Stimulated activated CD4-positive, alpha-beta T cell treated with anti-CD3 and anti-CD28 coated beads, Interleukin-4, amount 100 ng/mL, for 24 hours (primary cell): ENCODE results near the gene PNKD.

Source experiments
- DNase-seq: peaks from one replicate; pipeline ENCODE4 v3.0.0-alpha.2; 2020

The PNKD gene

DNA sequence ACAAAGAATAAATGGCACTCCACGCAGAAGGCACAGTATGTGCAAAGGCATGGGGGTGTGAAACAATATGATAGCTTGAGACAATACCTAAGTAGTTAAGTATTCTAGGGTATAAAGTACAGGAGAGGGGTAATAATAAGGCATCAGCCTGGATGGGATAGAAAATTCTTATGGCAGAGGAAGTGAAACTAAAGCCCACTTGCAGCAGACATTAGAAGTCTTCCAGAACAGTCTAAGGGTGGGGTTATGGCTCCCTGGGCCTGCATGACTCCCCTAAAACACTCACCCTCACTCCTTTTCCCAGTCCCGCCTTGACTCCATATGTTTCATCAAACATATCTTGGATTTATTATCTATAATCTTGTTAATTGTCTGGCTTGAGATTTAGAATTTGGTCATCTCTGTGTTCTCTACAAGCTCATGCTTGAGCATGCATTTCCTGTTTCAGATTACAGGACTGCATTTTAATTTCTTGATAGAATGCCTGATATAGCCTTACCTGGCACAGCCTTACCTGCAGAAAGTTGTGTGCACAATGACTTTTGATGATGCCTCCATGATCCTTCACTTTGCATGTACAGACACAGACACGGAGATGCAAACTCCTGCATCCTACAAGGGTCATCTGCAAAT is 50.5 kb downstream of the PNKD start:
- no peak for DNase-seq

DNA sequence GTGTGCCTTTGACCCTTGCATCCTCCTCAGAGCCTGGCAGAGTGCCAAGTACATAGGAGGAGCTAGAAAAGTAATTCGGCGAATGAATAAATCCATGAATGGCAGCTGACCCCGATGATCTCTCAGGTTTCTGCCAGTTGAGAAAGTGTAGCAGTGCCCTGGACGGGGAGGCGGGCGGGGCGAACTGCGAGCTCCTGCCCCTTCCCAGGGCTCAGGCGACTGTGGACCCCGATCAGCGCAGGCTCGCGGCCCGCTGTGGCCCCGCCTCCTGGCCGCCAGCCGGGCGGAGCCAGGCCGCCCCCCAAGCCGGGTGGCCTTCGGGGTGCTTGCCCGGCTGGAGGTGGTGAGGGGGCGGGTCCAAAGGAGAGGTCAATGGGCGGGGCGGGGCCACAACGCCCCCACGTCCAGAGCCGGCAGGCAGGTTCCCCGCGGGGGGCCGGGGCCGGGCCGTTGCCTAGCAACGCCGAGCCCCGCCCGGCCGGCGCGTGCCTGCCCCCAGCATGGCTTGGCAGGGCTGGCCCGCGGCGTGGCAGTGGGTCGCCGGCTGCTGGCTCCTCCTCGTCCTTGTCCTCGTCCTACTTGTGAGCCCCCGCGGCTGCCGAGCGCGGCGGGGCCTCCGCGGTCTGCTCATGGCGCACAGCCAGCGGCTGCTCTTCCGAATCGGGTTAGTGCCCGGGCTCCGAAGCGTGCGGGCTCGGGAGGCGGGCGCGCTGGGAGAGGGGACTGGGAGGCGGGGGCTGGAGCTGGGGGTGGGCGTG is 52.6 kb downstream of the PNKD start:
- DNase-seq: peak; percentile 39

DNA sequence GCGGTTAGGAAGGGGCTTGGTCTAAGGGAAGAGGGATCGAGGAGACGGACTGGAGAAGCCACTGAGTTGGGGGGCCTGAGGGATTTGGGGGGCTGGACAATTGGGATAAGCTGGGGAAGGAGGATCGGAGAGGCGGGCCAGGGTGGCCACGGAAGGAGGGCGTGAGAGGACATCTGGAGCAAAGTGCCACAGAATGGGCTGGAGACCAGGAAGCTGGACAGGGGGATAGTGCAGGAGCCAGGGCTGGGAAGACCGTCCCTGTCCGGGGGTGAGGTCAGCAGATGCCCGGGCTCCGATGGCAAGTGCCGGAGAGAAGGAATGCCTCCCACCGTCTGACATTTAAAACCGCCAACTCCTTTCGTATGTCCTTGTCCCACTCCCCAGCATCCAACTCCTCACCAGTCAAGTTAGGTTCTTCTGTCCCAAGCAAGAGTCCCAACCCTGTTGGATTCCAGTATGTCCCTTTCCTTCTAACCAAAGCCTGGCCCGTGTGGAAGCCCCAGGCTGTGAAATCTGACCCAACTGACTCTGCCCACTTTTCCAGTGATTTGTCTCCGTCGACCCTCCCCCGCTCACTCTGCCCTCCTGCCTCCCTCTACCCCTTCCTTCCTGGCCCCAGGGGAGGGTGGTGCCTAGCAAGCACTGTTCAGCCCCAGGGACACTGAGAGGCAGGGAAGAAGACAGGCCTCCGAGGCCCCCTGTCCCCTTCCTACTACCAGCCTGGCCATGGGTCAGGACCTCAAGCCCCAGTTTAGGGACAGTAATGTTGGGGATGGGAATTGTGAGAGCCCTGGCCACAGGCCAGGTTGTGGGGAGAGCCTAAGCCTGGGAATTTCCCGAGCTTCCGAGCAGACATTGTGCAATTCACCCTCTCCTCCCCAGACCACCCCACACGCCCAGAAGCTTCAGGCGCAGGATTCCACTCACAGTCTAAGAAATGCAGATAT is 53.5 kb downstream of the PNKD start:
- DNase-seq: no peak

DNA sequence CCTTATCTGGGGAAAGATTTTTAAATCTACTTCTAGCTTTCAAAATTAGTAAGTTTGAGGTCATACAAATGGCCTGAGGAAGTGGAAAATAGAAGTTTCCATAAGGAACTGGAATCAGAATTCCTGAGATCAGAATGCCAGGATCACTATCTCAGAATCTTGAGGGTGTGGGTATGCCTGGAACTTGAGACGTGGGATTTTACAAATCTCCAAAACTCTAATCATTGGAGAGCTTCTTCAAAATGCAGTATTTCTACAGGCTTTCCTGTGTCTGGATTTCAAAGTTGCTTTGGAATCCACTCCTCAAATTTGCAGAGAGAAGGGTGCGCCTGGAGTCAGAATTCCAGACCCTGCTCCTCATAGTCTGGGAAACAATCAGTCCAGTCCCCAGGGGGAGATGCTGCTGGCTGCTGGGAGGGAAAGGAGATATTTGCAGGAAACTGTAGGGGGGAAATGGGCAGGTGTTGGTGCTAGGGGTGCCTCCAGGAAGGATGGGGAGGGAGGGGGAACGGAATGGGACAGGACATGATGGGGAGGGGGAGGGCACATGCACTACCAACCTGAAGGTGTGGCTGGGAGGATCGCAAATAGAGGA is 55.3 kb downstream of the PNKD start:
- no peak for DNase-seq

DNA sequence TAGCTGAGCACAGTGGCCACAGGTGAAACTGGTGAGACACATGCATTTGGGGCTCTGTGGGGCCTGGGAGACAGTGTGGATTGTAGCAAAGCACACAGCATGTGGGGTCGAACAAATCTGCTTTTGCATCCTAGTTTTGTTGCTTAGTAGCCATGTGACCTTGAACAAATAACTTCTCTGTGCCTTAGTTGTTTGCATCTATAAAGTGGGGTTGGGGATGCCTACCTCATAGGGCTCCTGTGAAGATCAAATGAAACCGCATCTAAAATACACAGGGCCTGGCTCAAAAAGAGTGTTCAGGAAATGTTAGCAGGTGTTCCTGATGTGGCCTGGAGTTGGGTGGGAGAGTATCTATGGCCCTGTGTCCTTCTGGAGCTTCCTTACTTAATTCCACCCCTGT is 56.0 kb downstream of the PNKD start:
- no peak for DNase-seq

DNA sequence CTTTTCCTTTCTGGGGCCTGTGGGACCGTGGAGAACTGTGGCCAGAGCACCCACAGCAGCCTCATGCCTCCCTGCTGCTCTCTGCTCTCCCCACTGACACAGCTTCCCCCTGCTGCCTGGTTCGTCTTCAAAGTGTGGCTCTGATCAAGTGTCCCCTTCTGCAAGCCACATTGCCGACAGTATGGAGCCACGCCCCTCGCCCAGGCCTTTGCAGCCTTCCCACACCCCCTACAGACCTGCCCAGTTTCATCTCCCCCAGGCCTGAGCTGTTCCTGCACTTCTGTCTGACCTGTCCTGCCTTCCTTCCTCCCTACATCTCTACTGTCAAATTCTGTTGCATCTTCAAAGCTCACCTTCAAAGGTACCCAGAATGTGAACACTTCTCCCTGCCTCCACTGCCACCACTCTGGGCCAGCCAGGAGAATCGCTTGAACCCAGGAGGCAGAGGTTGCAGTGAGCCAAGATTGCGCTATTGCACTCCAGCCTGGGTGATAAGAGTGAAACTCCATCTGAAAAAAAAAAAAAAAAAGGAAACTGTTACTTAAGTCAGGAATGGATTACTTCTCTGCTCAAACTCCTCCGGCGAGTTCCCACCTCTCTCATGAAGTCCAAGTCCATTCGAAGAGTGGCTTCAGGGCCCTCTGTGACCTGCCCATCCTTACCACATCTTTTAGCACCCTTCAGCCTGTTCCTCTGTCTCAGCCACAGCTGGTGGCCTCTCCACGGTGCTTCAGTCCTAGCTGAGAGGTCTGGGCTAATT is 57.3 kb downstream of the PNKD start:
- DNase-seq: no peak

DNA sequence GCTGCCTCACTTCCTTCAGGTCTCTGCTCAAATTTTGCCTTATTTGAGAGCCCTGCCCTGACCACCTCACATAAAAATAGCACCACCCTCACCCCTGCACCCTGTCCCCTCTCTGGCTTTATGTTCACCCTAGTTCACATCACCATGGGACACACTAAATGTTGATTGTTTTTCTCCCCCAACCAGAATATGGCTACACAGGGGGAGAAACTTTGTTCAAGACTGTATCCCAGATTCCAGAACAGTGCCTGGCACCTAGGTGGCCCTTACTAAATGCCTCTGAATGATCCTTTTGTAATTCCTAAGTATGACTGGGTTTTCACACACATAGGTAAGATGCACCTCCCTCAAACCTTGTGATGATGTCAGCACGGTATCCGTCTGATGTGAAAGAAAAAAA is 58.0 kb downstream of the PNKD start:
- DNase-seq: no peak

DNA sequence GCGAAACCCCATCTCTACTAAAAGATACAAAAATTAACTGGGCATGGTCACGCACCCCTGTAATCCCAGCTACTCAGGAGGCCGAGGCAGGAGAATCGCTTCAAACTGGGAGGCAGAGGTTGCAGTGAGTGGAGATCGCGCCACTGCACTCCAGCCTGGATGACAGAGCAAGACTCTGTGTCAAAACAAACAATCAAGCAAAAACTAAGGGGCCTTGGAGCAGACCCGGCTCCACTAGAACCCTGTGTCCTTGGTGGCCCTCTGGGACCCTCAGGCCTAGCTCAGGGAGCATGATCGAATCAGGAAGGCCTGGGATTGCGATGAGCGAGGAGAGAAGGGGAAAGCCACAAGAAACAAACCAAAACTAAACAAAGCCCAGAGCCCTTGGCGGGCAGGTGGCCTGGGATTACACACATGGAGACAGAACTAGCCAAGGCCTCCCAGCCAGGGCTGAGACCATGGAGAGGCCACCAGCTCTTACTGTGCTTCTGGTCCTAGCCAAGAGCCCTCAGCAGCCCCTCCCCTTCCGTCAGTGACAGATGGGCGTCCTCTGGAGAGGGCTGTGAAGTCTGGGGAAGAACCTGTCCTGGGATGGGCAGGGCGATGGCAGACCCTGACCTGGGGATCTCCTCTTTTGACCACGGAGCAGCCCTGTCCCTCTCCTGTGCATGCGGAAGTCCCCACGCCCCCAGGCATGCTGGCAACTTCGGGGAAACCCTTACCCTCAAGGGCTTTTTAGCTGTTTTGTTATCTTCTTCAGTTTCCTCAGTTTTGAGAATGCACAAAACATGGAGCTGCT is 58.9 kb downstream of the PNKD start:
- no peak for DNase-seq

DNA sequence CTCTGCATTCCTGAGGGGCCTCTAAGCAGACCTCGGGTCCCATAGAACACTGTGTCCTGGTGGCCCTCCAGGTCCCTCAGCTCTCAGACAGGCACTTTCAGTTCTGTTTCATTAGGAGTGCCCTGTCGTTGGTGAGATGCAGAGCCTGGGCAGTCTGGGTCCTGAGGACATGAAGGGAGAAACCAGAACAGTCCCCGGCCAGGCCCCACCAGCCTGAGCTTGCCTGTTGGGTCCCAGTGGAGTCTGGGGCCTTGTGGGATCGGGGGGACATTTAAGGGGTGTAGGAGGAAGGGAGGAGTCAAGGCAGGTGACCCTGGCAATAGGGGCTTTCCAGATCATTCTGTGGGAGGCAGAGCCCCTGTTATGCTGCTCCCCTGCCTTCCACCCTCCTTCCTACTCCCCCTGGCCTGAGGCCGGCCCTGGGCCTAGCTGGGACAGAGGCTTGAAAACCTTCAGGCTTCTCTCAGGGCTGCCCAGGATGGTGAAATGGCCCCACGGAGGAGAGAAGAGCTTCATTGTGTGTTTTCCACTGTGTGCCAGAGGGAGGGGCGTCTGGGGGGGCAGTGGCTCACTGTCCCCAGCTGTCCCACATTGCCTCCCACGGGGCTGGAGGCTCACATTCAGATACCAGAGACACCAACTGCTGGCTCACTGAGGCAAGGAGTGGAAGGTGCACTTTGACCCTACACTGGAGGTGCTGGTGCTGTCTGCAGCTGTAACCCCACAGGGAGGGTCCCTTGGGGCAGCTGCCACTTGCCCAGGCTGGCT is 59.7 kb downstream of the PNKD start:
- DNase-seq: no peak

DNA sequence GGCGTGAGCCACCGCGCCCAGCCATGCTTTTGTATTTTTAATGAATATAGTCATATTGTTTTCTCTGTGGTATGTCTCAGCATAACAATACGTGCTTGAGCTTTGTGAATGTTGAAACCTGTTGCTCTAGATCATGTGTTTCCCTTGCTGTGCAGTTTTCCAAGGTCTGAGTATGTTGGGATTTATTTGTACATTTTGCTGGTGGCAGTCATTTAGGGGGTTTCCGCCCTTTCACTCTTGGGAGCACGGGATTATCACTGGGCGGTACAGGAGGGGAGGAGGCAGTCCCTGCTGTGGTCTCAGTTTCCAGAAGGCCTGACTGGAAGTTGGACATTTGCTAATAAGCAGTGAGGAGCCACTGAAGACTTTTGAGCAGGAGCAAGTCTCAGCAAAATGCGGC is 61.4 kb downstream of the PNKD start:
- no peak for DNase-seq

DNA sequence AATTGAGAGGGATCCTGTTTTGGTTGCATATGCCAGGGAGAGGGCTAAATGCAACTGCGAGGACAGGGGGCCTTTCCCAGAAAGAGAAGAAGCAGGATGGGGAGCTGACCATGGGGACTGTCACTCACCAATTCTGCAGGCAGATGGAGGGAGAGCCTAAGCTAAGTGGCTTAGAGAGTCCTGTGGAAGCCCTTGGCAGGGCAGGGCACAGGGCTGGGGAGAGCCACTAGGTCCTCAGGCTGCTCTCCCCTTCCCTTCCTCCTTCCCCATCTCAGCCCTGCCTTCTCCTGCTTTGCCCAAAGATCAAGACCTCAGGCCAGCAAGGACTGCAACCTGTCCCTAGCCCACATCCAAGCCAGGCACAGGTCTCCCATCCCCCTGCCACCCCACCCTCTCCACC is 62.0 kb downstream of the PNKD start:
- DNase-seq: no peak

DNA sequence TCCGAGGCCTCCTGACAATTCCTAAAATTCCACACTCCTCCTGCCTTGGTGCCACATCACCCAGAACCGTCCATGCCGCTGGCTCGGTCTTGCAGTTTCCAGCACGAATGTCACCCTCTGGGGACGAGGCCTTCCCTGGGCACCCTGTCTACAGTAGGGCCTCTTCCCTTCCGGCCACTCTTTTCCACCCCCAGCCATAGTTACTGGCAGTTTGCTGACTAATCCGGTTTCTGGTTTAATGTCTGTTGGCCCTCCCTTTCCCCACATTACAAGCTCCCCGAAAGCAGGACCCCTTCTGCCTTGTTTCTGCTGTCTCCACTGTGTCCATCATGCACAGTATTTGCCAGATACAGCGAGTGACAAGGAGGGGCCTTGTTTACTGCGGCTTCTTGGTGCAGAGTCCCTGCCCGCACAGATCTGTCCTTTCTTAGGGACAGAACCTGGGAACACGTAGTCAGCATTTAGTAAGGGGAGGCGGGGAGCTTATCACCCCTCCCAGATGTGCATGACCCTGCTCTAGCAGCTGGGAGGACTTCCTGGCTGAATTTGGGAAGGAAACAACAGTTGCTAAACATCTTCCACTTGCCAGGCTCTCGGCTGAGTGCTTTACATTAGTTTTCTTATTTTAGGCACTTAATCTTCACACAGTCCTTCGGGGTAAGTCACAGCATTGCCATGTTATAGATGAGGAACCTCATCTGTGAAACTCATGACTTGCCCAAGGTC is 62.8 kb downstream of the PNKD start:
- DNase-seq: no peak

DNA sequence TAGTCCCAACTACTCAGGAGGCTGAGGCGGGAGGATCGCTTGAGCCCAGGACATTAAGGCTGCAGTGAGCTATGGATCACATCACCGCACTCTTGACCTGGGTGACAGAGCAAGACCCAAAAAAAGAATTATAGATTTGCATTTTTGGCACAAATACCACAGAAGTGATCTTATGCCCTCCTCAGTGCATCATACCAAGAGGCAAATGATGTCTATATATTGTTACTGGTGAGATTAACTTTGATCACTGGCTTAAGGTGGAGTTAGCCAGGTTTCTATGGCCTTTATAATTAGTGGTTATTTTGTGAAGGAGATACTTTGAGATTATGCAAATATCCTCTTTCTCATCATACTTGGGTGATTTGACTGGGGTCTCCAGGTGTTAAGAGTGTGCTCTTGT is 64.2 kb downstream of the PNKD start:
- no peak for DNase-seq

DNA sequence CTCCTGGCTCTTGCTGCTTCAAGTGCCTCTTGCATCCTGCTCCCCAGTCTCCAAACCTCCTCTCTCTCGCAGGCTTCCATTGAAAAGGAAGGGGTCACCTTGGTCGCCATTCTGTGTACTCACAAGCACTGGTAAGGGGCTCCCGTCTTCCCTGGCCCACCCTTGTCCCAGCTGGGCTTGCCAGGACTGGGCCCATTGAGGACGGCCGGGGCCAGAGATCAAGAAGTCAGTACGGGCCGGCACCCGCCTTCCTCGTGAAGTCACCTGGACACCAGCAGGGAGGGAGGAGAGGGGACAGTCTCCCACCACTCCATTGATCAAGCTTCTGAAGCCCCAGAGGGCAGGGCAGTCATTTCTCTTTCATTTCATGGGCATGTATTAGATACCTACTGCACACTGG is 70.3 kb downstream of the PNKD start:
- no peak for DNase-seq

DNA sequence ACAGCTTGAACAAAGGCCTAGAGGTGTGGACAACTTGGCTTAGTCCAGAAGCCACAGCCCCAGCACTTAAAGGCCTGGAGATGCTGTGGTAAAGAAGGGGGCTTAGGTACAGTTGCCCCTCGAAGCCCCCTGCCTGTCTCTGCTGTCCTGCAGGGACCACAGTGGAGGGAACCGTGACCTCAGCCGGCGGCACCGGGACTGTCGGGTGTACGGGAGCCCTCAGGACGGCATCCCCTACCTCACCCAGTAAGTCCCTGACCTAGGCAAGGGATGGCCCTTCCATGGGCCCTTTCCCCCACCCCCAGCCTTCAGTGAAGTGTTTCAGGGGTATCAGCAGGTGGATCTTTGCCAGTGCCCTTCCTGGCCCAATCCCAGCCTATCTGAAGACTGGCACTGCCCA is 71.1 kb downstream of the PNKD start:
- DNase-seq: no peak

DNA sequence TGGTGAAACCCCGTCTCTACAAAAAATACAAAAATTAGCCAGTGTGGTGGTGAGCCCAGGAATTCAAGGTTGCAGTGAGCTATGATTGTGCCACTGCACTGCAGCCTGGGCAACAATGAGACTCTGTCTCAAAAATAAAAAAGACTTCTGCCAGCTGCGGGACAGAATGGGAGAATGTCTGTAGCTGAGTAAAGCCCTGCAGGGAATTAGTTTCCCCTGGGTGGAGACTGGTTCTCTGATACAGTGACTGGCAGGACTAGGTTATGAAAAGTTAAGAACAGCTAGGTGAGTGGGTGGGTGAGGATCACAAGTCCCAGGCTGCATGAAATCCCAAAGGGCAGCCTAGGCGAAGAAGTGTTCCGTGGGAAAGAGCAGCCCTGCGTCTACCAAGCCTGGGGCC is 72.5 kb downstream of the PNKD start:
- no peak for DNase-seq

DNA sequence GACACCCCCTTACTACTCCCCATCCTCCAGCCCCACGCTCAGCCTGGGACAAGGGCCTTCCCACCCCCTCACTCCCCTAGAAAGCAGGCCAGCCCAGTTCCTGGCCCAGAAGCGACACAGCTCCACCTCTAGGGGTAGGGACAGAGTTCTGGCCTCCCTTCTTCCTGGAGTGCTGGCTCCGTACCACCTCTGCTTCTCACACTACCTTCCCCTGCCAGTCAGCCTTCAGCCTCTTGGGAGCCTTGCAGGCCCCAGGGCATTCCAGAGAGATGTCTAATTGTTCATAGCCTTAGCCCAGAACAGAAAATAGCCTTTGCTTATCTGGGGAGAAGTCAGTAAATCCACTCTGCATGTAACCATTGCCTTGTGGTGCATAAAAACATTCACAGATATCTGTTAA is 73.3 kb downstream of the PNKD start:
- no peak for DNase-seq

DNA sequence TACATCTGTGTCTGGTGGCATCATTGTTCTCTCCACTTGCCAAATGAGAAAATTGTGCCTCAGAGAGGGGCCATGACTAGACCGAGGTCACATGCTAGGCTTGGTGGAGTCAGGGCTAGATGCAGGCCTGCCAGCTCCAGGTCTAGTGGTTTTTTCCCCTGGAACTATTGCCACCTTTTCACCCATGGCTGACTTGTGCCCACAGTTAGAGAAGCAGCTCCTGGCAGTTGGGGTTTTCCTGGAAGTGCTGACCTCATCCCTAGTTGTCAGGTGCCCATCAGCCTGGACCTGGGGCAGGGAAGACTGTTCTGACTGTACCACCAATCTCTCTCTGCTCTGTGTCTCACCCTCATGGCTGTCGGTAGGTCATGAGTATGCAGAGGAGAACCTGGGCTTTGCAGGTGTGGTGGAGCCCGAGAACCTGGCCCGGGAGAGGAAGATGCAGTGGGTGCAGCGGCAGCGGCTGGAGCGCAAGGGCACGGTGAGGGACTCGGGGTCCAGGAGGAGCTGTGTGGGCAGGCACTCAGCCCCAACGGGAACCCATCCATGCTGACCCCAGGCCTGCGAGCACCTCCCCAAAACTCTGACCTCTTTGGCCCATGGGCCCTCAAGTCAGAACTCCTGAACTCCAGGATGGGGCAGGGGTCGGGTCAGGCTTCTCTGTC is 73.9 kb downstream of the PNKD start:
- DNase-seq: no peak

DNA sequence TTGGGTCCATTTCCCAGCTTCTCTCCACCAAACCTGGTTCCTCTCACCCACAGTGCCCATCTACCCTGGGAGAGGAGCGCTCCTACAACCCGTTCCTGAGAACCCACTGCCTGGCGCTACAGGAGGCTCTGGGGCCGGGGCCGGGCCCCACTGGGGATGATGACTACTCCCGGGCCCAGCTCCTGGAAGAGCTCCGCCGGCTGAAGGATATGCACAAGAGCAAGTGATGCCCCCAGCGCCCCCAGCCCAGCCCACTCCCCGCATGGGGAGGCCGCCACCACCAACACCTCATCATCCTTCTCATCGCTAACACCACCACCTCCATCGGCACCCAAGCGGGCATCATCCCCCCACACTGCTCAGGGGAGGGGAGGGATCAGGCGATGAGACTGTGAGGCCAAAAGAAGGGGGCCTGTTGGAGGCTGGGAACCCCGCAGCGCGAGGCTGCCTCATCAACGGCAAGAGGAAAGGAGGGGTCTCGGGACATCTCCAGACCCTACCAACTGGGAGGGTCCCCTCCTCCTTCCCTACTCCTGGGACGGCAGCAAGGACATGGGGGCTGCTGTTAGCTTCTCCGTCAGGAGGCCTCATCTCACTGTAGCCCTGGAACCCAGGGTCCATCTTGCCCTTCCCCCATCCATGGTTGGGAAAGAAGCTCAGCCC is 74.6 kb downstream of the PNKD start:
- DNase-seq: no peak
